Measurements from ENCODE around the gene SPIRE2.
"Not testable (repeated sequence)": the region's sequence is repeated elsewhere in the genome, so short reads cannot be mapped to it uniquely, and the experiment has no call there.

The SPIRE2 gene

DNA sequence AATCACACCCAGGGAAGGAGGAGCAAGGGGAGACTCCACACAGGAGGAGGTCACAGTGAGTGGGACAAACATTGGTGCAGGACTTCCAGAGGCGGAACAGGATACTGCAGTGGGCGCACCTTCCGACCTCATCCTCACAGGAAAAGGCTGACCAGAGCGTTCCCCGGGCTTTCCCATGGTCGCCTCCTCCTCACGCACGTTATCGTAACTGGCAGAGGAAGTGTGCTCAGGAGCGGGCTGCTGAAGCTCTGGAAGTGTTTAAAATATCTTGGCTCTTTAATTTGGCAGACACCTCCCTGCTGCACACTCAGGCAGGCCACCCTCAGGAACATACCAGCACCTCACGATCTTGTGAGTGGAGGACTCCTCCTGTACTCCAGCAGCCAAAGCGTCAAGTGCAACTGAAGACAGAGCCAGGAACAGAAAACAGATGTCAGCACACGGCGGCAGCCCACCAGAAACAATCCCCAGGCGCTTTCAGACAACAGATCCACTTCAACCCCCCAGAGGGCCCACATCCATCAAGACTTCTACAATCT lies 29.4 kb upstream of the SPIRE2 start:
- no peak overlapping the region for H3K27ac ChIP-seq
- H3K27me3 ChIP-seq (replicated peaks) = no peaks in the 10 kb centered on the region
- in situ Hi-C loops (cut with HindIII; ENCODE audit: low pct_ligation_motif_present, low sequenced_read_pairs) = no loop called here
- peaks cover 4% of the 10 kb centered on the region for H3K36me3 ChIP-seq (replicated peaks)
- TF ChIP-seq, protein P1, sequence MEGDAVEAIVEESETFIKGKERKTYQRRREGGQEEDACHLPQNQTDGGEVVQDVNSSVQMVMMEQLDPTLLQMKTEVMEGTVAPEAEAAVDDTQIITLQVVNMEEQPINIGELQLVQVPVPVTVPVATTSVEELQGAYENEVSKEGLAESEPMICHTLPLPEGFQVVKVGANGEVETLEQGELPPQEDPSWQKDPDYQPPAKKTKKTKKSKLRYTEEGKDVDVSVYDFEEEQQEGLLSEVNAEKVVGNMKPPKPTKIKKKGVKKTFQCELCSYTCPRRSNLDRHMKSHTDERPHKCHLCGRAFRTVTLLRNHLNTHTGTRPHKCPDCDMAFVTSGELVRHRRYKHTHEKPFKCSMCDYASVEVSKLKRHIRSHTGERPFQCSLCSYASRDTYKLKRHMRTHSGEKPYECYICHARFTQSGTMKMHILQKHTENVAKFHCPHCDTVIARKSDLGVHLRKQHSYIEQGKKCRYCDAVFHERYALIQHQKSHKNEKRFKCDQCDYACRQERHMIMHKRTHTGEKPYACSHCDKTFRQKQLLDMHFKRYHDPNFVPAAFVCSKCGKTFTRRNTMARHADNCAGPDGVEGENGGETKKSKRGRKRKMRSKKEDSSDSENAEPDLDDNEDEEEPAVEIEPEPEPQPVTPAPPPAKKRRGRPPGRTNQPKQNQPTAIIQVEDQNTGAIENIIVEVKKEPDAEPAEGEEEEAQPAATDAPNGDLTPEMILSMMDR (IDR thresholded peaks at IDR 0.05; ENCODE audit: low read depth, low read length, missing control alignments) = no peak
- no peak for DNase-seq
- H3K4me3 ChIP-seq (ENCODE audit: low read depth, low read length) = no peak overlapping the region

DNA sequence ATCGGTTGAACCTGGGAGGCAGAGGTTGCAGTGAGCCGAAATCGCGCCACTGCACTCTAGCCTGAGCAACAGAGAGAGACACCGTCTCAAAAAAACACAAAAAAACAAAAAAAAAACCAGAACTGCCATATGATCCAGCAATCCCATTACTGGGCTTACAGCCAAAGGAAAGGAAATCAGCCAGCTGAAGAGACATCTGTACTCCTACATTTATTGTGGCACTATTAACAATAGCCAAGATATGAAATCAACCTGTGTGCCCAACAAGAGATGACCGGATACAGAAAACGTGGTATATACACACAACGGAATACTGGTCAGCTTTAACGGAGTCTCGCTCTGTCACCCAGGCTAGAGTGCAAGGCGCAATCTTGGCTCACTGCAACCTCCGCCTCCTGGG lies 26.5 kb upstream of the SPIRE2 start:
- Histone ChIP-seq H3K27ac (no peak overlapping the region), H3K27me3 (replicated peaks) (no peaks in the 10 kb centered on the region), H3K36me3 (replicated peaks) (no peaks in the 10 kb centered on the region), H3K4me3 (ENCODE audit: low read depth, low read length) (no peak overlapping the region)
- TF ChIP-seq, protein P1 (IDR thresholded peaks at IDR 0.05; ENCODE audit: low read depth, low read length, missing control alignments) = no peak
- in situ Hi-C loops (cut with HindIII; ENCODE audit: low pct_ligation_motif_present, low sequenced_read_pairs) = no loop called here
- peak; percentile 2 for DNase-seq

DNA sequence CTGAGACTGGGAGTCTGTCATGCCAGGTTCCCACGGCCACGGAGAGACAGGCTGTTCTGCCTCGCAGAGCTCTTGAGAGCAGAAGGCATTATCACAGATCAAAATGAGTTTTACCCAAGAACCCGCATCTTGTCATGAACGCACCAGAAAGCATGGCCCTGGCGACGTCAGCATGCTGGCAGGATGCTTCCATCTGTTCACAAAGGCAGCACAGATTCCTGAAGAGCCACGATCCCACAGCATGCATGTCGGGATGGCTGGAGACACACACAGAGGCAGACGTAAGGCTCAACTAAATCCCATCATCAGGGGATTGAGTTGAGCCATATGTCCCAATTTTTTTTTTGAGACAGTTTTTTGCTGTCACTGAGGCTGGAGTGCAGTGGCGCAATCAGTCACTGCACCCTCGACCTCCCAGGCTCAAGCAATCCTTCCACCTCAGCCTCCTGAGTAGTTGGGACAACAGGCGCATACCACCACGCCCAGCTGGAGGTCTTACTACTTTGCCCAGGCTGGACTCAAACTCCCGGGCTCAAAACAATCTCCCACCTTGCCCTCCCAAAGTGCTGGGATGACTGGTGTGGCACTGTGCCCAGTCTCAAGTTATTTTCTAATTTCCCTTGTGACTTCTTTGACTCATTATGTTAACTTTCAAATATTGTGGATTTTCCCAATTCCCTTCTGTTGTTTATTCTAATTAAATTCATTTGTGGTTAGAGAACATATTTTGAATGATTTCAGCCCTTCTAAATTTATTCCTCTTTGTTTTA lies 23.0 kb upstream of the SPIRE2 start:
- Histone ChIP-seq H3K27ac (no peak overlapping the region), H3K4me3 (ENCODE audit: low read depth, low read length) (no peak overlapping the region), H3K36me3 (replicated peaks) (peaks cover 2% of the 10 kb centered on the region), H3K27me3 (replicated peaks) (no peaks in the 10 kb centered on the region)
- TF ChIP-seq, protein P1 (IDR thresholded peaks at IDR 0.05; ENCODE audit: low read depth, low read length, missing control alignments) = no peak
- DNase-seq = no peak
- in situ Hi-C loops (cut with HindIII; ENCODE audit: low pct_ligation_motif_present, low sequenced_read_pairs) = no loop called here

DNA sequence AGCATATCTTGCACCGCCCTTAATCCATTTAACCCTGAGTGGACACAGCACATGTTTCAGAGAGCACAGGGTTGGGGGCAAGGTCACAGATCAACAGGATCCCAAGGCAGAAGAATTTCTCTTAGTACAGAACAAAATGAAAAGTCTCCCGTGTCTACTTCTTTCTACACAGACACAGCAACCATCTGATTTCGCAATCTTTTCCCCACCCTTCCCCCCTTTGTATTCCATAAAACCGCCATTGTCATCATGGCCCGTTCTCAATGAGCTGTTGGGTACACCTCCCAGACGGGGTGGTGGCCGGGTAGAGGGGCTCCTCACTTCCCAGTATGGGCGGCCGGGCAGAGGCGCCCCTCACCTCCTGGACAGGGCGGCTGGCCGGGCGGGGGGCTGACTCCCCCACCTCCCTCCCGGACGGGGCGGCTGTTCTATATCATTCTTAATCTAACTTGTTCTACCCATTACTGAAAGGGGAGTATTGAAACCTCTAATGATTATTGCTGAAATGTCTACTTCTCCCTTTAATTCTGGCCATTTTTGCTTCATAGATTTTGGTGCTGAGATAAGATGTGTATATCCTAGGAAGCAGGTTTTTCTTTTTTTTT lies 21.6 kb upstream of the SPIRE2 start:
- H3K27ac ChIP-seq; in situ Hi-C loops (cut with HindIII; ENCODE audit: low pct_ligation_motif_present, low sequenced_read_pairs); H3K4me3 ChIP-seq (ENCODE audit: low read depth, low read length); H3K36me3 ChIP-seq (replicated peaks); H3K27me3 ChIP-seq (replicated peaks); DNase-seq: not testable (repeated sequence)

DNA sequence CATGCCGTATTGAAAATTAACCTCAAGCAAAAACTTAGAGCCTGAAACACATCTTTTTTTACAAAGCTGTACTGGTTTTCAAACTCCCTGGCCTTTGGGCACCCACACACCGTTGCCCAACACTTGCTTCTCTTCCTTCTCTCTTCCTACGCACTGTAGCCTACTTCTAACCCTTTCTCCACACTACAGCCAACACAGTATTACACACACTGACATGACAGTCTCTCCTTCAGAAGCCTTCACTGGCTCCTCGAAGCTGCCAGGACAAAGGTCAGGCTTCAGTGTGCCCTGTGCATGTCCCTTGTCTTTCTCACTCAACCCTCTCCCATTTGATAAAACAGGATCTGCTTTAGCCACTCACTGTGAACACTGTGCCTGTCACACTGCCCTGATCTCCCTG lies 19.8 kb upstream of the SPIRE2 start:
- no peak for DNase-seq
- Histone ChIP-seq H3K36me3 (replicated peaks) (peaks cover 4% of the 10 kb centered on the region), H3K27me3 (replicated peaks) (no peaks in the 10 kb centered on the region), H3K4me3 (ENCODE audit: low read depth, low read length) (no peak overlapping the region), H3K27ac (no peak overlapping the region)
- in situ Hi-C loops (cut with HindIII; ENCODE audit: low pct_ligation_motif_present, low sequenced_read_pairs) = no loop called here
- TF ChIP-seq, protein P1 (IDR thresholded peaks at IDR 0.05; ENCODE audit: low read depth, low read length, missing control alignments) = no peak

DNA sequence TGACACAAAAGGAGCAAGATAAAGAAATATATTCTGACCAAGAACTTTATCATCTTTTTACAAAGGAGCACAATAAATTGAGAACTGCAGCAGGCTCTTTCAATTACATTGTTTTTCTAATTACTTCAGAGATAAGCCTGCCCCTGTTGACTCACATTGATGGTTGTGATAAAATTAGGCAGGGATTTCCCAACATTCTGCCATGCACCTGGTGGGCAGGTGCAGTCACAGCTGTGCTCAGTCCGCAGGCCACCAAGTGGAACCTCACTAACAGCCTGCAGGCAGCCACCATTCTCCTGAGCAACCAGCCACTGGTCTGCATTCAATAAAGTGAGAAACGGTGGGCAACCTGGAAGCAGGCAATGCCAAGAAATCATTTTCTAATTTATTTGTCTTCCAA lies 17.0 kb upstream of the SPIRE2 start:
- DNase-seq = no peak
- TF ChIP-seq, protein P1 (IDR thresholded peaks at IDR 0.05; ENCODE audit: low read depth, low read length, missing control alignments) = no peak
- no peak overlapping the region for H3K4me3 ChIP-seq (ENCODE audit: low read depth, low read length)
- in situ Hi-C loops (cut with HindIII; ENCODE audit: low pct_ligation_motif_present, low sequenced_read_pairs) = no loop called here
- no peak overlapping the region for H3K27ac ChIP-seq
- peaks cover 4% of the 10 kb centered on the region for H3K36me3 ChIP-seq (replicated peaks)
- no peaks in the 10 kb centered on the region for H3K27me3 ChIP-seq (replicated peaks)
